Measurements from ENCODE around the gene ARHGAP18. TPM values are rescaled to one million over a fixed set of nuclear protein-coding genes. Genes with fewer than 3 reads are reported as not detected.

The ARHGAP18 gene
- total and polyA plus RNA-seq, 10 of the 15 experiments (the other 5 are each of a cell fraction or from before 2014, with no cell fraction given) = 18.2 to 52.2 (median 31.7) TPM

DNA sequence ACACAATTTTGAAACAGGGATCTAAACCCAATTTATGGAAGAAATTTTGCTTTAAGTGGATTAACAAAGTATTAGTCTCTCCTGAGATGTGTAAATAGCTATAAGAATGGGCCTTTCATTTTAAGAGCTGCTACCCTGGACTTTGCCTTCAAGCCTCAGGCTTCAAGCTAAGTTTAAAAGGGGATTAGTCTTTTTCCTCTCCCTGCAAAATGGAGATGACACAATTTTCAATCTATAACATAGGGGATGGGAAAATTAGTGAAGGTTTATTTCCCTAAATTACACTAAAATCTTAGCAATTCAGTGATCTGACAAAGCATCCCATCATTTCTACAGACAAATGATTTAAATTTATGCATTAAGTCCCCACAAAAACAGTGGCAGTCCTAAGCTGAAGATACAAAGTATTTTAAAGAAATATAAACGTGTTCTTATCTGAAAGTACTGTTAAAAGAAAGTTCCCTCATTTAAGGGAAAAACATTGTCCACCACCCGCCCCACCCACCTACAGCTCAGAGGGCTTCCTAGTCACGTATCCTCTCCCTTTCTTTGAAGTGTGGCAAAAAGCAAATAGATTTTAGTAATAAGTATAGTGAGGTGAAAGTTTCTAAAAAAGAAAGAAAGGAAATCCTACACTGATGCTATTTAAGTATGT lies 14.5 kb downstream of the ARHGAP18 start (continued):
- peak; percentile 44 for TF ChIP-seq SKIL (IDR thresholded peaks at IDR 0.05; ENCODE audit: low read depth, poor library complexity, severe bottlenecking)
- peak; percentile 69; the same call in 1 of the 2 replicates for TF ChIP-seq PML (IDR thresholded peaks at IDR 0.05; ENCODE audit: low read length)
- TF ChIP-seq MTA2 (IDR thresholded peaks at IDR 0.05; ENCODE audit: low read depth) = peak; percentile 73
- TF ChIP-seq RUNX3 (IDR thresholded peaks at IDR 0.05; ENCODE audit: low read length) = peak; percentile 76
- TF ChIP-seq JUNB (IDR thresholded peaks at IDR 0.05) = peak; percentile 74
- peak; percentile 70 to 76; a peak in 2 of 4 replicates for TF ChIP-seq IKZF2 (IDR thresholded peaks at IDR 0.05)
- peak; percentile 28 to 47; a peak in 1 of 4 replicates for TF ChIP-seq BHLHE40 (IDR thresholded peaks at IDR 0.05; ENCODE audit: borderline replicate concordance in 1 of 2, low read depth in 2 of 2, low read length in 1 of 2)
- TF ChIP-seq, protein P1, sequence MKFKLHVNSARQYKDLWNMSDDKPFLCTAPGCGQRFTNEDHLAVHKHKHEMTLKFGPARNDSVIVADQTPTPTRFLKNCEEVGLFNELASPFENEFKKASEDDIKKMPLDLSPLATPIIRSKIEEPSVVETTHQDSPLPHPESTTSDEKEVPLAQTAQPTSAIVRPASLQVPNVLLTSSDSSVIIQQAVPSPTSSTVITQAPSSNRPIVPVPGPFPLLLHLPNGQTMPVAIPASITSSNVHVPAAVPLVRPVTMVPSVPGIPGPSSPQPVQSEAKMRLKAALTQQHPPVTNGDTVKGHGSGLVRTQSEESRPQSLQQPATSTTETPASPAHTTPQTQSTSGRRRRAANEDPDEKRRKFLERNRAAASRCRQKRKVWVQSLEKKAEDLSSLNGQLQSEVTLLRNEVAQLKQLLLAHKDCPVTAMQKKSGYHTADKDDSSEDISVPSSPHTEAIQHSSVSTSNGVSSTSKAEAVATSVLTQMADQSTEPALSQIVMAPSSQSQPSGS (IDR thresholded peaks at IDR 0.05; ENCODE audit: low read length) = peak; percentile 79
- no peak for TF ChIP-seq TAF1 (IDR thresholded peaks at IDR 0.05; ENCODE audit: borderline replicate concordance, low read depth, low read length)
- TF ChIP-seq SMARCA5 (IDR thresholded peaks at IDR 0.05) = 0 out of 2 replicates have a peak, but pooled peaks have one; percentile 13
- TF ChIP-seq NKRF (conservative IDR thresholded peaks at IDR 0.05) = no peak
- no peak for TF ChIP-seq SUPT20H (IDR thresholded peaks at IDR 0.05; ENCODE audit: borderline replicate concordance, control insufficient read depth, low read depth, low read length)
- TF ChIP-seq CREB1 (IDR thresholded peaks at IDR 0.05; ENCODE audit: low read depth) = peak; percentile 40; the same call in 1 of the 2 replicates
- TF ChIP-seq RBBP5 (conservative IDR thresholded peaks at IDR 0.05) = no peak
- no peak for TF ChIP-seq SMC3 (IDR thresholded peaks at IDR 0.05; ENCODE audit: borderline replicate concordance, low read length)
- TF ChIP-seq TCF7 (IDR thresholded peaks at IDR 0.05; ENCODE audit: borderline replicate concordance) = peak; percentile 95
- peak; percentile 62 for TF ChIP-seq ATF7 (IDR thresholded peaks at IDR 0.05; ENCODE audit: low read depth)
- TF ChIP-seq, protein P2, sequence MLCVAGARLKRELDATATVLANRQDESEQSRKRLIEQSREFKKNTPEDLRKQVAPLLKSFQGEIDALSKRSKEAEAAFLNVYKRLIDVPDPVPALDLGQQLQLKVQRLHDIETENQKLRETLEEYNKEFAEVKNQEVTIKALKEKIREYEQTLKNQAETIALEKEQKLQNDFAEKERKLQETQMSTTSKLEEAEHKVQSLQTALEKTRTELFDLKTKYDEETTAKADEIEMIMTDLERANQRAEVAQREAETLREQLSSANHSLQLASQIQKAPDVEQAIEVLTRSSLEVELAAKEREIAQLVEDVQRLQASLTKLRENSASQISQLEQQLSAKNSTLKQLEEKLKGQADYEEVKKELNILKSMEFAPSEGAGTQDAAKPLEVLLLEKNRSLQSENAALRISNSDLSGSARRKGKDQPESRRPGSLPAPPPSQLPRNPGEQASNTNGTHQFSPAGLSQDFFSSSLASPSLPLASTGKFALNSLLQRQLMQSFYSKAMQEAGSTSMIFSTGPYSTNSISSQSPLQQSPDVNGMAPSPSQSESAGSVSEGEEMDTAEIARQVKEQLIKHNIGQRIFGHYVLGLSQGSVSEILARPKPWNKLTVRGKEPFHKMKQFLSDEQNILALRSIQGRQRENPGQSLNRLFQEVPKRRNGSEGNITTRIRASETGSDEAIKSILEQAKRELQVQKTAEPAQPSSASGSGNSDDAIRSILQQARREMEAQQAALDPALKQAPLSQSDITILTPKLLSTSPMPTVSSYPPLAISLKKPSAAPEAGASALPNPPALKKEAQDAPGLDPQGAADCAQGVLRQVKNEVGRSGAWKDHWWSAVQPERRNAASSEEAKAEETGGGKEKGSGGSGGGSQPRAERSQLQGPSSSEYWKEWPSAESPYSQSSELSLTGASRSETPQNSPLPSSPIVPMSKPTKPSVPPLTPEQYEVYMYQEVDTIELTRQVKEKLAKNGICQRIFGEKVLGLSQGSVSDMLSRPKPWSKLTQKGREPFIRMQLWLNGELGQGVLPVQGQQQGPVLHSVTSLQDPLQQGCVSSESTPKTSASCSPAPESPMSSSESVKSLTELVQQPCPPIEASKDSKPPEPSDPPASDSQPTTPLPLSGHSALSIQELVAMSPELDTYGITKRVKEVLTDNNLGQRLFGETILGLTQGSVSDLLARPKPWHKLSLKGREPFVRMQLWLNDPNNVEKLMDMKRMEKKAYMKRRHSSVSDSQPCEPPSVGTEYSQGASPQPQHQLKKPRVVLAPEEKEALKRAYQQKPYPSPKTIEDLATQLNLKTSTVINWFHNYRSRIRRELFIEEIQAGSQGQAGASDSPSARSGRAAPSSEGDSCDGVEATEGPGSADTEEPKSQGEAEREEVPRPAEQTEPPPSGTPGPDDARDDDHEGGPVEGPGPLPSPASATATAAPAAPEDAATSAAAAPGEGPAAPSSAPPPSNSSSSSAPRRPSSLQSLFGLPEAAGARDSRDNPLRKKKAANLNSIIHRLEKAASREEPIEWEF (IDR thresholded peaks at IDR 0.05; ENCODE audit: insufficient replicate concordance, low read depth, low read length) = peak; percentile 39
- peak; percentile 88; the same call in 1 of the 2 replicates for TF ChIP-seq FOXM1 (IDR thresholded peaks at IDR 0.05; ENCODE audit: low read depth, low read length)
- no peak for TF ChIP-seq ESRRA (IDR thresholded peaks at IDR 0.05; ENCODE audit: low read length)

Data from GM12878 (cell line).